ENCODE data around the gene FCER2.
A peak's percentile ranks its signal among the peaks of the same experiment; 100 is the strongest.

Gene FCER2

GRCh38 chr19:7655581-7655980, 46.4 kb downstream of the FCER2 start:
- no peak for TF ChIP-seq CTCF (IDR thresholded peaks at IDR 0.05; ENCODE audit: extremely low read depth, insufficient read depth, missing control alignments)
- DNase-seq (ENCODE audit: low spot score), result no peak
- in situ Hi-C loops (cut with MboI; ENCODE audit: low pct_unique_long_range_greater_than_20kb, low sequenced_read_pairs, unreplicated experiment), result no loop called here

GRCh38 chr19:7654401-7654800, 47.5 kb downstream of the FCER2 start:
- in situ Hi-C loops (cut with MboI; ENCODE audit: low pct_unique_long_range_greater_than_20kb, low sequenced_read_pairs, unreplicated experiment), result no loop called here
- no peak for DNase-seq (ENCODE audit: low spot score)
- TF ChIP-seq CTCF (IDR thresholded peaks at IDR 0.05; ENCODE audit: extremely low read depth, insufficient read depth, missing control alignments), result no peak

- in situ Hi-C loops (cut with MboI; ENCODE audit: low pct_unique_long_range_greater_than_20kb, low sequenced_read_pairs, unreplicated experiment), result no loop called here
- peak; percentile 88 for DNase-seq (ENCODE audit: low spot score)
- TF ChIP-seq CTCF (IDR thresholded peaks at IDR 0.05; ENCODE audit: extremely low read depth, insufficient read depth, missing control alignments), result peak; percentile 90
These were observed 49.8 kb downstream of the FCER2 start for GRCh38 chr19:7652061-7652641.

GRCh38 chr19:7650148-7650547, 51.8 kb downstream of the FCER2 start:
- TF ChIP-seq CTCF (IDR thresholded peaks at IDR 0.05; ENCODE audit: extremely low read depth, insufficient read depth, missing control alignments), result no peak
- no peak for DNase-seq (ENCODE audit: low spot score)
- in situ Hi-C loops (cut with MboI; ENCODE audit: low pct_unique_long_range_greater_than_20kb, low sequenced_read_pairs, unreplicated experiment), result no loop called here

- no peak for DNase-seq (ENCODE audit: low spot score)
- in situ Hi-C loops (cut with MboI; ENCODE audit: low pct_unique_long_range_greater_than_20kb, low sequenced_read_pairs, unreplicated experiment), result no loop called here
- TF ChIP-seq CTCF (IDR thresholded peaks at IDR 0.05; ENCODE audit: extremely low read depth, insufficient read depth, missing control alignments), result no peak
These were observed 53.5 kb downstream of the FCER2 start for GRCh38 chr19:7648265-7649014.

GRCh38 chr19:7647156-7647555, 54.8 kb downstream of the FCER2 start:
- in situ Hi-C loops (cut with MboI; ENCODE audit: low pct_unique_long_range_greater_than_20kb, low sequenced_read_pairs, unreplicated experiment), result no loop called here
- no peak for TF ChIP-seq CTCF (IDR thresholded peaks at IDR 0.05; ENCODE audit: extremely low read depth, insufficient read depth, missing control alignments)
- no peak for DNase-seq (ENCODE audit: low spot score)

Data from GM13977 (cell line).